SH-SY5Y (cell line): ENCODE measurements around the gene EPS8L3.

ENCODE experiments used
- GATA2 ChIP-seq: IDR thresholded peaks from 2 replicates; pipeline ENCODE4 v1.6.1; 2011; ENCODE audit warnings: mild to moderate bottlenecking, low read depth, low read length
- GATA3 ChIP-seq: IDR thresholded peaks from 2 replicates; pipeline ENCODE4 v1.6.1; 2011; ENCODE audit warnings: low read depth, mild to moderate bottlenecking, low read length, moderate library complexity

DNA sequence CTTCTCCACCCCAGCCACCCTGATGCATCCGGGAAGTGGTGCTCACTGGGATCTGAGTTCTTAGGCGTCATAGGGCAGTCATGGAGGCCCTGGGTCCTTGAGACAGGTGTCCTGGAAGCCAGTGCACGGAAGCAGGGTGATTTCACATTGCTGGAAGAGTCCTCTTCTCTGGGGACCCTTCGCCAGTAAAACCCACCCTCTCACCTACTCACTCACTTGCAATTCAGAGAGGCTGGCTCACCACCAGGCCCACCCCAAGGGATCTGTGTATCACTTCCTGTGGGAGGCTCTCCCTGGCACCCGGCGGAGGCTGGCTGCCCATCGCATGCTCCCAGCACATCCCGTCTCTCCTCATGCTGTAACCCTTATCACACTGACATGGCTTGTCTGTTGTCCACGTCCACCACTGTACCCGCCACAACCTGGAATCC, 40.2 kb upstream of the EPS8L3 start:
- TF ChIP-seq GATA2 (no peak), GATA3 (no peak)
